Measurements from ENCODE around the gene PATZ1.
"Not testable (repeated sequence)": the region's sequence is repeated elsewhere in the genome, so short reads cannot be mapped to it uniquely, and the experiment has no call there.

The PATZ1 gene, protein sequence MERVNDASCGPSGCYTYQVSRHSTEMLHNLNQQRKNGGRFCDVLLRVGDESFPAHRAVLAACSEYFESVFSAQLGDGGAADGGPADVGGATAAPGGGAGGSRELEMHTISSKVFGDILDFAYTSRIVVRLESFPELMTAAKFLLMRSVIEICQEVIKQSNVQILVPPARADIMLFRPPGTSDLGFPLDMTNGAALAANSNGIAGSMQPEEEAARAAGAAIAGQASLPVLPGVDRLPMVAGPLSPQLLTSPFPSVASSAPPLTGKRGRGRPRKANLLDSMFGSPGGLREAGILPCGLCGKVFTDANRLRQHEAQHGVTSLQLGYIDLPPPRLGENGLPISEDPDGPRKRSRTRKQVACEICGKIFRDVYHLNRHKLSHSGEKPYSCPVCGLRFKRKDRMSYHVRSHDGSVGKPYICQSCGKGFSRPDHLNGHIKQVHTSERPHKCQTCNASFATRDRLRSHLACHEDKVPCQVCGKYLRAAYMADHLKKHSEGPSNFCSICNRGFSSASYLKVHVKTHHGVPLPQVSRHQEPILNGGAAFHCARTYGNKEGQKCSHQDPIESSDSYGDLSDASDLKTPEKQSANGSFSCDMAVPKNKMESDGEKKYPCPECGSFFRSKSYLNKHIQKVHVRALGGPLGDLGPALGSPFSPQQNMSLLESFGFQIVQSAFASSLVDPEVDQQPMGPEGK

DNA sequence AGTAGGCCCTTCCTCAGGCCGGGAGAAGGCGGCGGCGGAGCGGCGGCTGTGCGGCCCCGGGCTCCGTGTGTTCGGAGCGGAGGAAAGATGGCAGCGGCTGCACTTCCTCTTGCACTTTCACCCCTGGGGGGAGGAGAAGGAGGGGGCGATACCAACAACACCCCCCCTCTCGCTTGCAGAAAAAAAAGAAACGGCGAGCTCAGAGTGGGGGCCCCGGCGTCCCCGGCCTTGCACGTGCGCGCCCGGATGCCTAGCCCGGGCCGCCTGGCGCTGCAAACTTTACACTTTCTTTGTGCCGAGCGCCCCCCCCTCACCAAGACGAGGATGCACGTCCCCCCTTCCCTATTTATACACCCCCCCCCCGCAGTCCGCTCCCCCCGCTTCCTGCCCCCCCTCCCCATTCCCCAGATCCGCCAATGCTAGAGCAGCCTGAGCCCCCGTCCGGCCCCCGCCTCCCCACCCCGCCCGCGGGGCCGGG lies at the start of gene PATZ1:
TSS of gene PATZ1 (minus strand) at position 92 of the 478 bp plus-strand sequence. CDS start 744 bp downstream, outside the sequence.
- in situ Hi-C loops (cut with HindIII; ENCODE audit: low pct_ligation_motif_present, low pct_unique_long_range_greater_than_20kb, low sequenced_read_pairs) = no loop called here
- DNase-seq = peak; percentile 80

DNA sequence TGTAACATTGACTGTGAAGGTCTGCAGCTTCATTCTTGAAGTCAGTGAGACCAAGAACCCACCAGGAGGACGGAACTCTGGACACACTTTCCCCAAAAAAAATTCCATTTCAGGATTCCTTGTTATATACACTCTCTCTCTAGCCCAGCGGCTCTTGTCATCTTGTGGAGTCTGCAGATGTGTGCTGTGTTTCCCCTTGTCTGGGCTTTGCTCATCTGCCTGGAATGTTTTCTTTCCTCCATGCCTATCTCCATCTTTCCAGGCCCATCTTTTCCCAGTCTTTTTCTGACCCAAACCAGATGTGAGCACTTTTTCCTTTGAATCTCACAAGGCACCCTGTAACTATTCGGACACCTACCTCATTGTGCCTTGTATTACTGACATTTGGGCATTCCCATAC lies 48.2 kb upstream of the PATZ1 start:
- no peak for DNase-seq
- in situ Hi-C loops (cut with HindIII; ENCODE audit: low pct_ligation_motif_present, low pct_unique_long_range_greater_than_20kb, low sequenced_read_pairs) = no loop called here

DNA sequence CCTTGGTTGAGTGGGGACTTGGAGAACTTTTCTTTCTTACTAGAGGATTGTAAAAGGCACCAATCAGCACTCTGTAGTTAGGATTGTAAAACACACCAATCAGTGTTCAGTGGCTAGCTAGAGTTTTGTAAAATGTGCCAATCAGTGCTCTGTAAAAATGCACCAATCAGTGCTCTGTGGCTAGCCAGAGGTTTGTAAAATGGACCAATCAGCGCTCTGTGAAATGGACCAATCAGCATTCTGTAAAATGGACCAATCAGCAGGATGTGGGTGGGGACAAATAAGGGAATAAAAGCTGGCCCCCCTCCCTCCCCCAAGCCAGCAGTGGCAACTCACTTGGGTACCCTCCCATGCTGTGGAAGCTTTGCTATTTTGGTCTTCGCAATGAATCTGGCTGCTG lies 47.7 kb upstream of the PATZ1 start:
- in situ Hi-C loops (cut with HindIII; ENCODE audit: low pct_ligation_motif_present, low pct_unique_long_range_greater_than_20kb, low sequenced_read_pairs) = no loop called here
- DNase-seq = no peak

DNA sequence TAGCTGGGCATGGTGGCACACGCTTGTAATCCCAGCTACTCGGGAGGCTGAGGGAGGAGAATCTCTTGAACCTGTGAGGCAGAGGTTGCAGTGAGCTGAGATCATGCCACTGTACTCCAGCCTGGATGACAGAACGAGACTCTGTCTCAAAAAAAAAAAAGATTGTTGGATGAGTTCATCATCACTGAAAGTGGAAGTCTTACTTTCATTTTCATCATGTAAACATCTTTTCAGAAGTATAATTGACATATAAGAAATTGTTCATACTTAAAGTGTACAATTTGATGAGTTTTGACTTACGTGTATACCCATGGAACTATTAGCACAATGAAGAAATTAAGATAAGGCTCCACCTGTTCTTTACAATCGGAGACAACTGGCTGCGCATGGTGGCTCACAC lies 32.5 kb upstream of the PATZ1 start:
- DNase-seq; in situ Hi-C loops (cut with HindIII; ENCODE audit: low pct_ligation_motif_present, low pct_unique_long_range_greater_than_20kb, low sequenced_read_pairs): not testable (repeated sequence)

DNA sequence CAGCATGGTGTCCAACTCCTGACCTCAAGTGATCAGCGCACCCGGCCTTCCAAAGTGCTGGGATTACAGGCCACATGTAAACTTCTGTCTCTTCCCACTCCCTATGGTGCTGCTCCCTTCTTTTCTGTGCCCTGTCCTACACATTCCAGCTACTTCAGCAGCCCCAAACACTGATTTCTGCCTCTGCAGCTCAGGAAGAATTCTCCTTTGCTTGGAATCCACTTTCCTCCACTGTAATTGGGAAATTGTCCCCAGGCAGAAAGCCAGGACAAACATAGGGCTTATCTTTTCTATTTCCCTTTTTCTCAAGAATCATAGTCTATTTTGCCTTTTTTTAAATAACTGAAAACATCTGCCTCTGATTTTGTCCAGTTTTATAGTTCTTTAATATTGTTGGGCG lies 32.0 kb upstream of the PATZ1 start:
- in situ Hi-C loops (cut with HindIII; ENCODE audit: low pct_ligation_motif_present, low pct_unique_long_range_greater_than_20kb, low sequenced_read_pairs) = no loop called here
- no peak for DNase-seq

DNA sequence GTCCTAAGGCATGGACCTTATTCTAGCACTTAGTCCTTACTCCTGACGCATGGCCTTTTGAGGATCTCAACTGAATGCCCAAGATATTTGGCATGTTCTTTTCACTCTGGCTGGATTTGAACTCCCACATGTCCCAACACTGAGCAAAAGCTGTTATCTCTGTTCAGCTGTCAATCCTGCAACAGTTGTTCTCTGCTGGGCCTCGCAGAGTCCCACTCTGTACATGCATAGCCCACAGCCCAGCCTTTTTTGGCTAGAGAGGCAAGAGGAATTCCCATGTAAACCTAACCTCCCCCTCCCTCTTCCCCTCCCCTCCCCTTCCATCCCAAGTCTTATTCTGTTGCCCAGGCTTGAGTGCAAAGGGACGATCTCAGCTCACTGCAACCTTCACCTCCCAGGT lies 31.5 kb upstream of the PATZ1 start:
- in situ Hi-C loops (cut with HindIII; ENCODE audit: low pct_ligation_motif_present, low pct_unique_long_range_greater_than_20kb, low sequenced_read_pairs) = no loop called here
- DNase-seq = no peak

DNA sequence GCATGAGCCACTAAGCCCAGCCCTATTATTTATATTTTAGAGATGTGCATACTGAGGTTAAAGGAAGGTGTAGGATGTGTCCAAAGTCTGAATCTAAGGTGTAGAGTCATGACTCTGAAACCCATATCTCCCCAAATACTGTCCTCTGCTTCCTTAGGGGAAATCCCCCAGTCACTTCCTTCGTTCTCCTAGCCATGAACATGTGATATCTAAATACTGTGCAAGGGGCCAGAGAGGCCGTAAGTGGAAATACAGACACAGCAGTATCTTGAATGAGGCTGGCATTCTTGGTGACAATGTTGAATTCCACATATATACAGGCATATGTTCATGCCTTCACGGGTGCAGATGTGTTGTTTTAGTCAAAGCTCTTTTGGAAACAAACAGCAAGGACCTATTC lies 21.3 kb upstream of the PATZ1 start:
- in situ Hi-C loops (cut with HindIII; ENCODE audit: low pct_ligation_motif_present, low pct_unique_long_range_greater_than_20kb, low sequenced_read_pairs) = no loop called here
- DNase-seq = no peak

DNA sequence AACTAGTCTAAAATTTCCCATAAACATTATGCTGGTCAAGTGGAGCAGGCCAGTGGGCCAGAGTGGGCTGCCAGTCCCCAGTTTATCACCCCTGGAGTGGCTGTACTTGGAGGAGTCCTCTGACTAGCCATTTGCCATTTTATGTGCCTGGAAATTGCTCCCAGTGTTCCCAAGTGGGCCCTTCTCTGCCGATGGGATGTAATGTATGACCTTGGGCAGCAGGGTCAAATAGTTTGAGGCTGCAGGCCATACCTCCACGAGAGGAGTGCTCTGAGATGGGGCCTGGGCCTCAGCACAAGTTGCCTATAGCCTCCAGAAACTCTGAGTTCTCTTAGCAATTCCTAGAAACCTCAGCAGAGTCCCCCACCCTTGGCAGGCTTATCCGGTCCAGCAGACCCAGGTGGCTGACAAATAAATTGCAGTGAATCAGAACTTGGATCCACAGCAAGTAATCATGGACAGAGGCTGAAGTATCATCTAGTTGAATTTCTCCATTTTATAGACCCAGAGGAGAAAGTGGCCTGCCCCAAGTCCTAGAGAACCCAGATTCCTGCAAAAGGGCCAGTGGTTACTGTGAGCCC lies 17.8 kb upstream of the PATZ1 start:
- in situ Hi-C loops (cut with HindIII; ENCODE audit: low pct_ligation_motif_present, low pct_unique_long_range_greater_than_20kb, low sequenced_read_pairs) = no loop called here
- no peak for DNase-seq

DNA sequence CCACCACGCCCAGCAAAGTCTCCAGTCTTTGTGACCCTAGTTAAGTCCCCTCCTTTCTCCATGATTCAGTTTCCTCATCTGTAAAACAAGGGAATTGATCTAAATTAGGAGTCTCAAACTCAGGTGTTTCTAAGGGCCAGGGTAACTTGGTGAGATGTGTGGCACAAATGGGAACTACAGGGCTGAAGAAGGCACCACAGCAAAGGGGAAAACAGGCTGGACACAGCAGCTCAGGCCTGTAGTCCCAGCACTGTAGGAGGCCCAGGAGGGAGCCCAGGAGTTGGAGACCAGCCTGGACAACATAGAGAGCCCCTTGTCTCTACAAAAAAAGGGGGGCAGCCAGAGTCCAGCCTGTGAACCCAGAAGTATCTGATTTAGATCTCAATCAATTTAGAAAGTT lies 15.6 kb upstream of the PATZ1 start:
- DNase-seq = no peak
- in situ Hi-C loops (cut with HindIII; ENCODE audit: low pct_ligation_motif_present, low pct_unique_long_range_greater_than_20kb, low sequenced_read_pairs) = no loop called here

DNA sequence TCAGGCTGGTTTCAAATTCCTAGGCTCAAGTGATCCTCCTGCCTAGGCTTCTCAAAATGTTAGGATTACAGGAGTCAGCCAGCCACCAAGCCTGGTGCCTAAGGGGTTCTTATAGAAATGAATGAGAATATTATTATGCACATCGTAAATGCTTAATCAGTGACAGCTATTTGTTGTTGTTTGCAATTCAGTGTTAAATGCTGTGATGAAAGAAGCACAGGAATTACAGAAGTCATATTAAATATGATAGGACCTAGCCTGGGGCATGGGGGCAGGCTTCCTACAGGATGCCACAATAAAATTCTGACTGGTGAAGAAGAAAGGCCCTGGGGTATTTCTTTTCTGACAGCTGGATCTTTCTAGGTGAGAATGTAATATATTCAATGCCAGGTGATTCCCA lies 13.9 kb upstream of the PATZ1 start:
- DNase-seq = no peak
- in situ Hi-C loops (cut with HindIII; ENCODE audit: low pct_ligation_motif_present, low pct_unique_long_range_greater_than_20kb, low sequenced_read_pairs) = no loop called here

DNA sequence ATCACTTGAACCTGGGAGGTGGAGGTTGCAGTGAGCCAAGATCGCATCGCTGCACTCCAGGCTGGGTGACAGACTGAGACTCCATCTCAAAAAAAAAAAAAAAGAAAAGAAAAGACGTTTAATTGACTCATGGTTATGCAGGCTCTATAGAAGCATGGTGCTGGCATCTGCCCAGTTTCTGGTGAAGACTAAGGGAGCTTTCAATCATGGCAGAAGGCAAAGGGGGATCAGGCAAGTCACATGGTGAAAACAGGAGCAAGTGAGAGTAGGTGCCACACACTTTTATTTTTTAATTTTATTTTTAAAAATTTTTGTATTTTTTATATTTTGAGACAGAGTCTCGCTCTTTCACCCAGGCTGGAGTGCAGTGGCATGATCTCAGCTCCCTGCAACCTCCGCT lies 8.4 kb upstream of the PATZ1 start:
- in situ Hi-C loops (cut with HindIII; ENCODE audit: low pct_ligation_motif_present, low pct_unique_long_range_greater_than_20kb, low sequenced_read_pairs) = no loop called here
- DNase-seq = no peak

DNA sequence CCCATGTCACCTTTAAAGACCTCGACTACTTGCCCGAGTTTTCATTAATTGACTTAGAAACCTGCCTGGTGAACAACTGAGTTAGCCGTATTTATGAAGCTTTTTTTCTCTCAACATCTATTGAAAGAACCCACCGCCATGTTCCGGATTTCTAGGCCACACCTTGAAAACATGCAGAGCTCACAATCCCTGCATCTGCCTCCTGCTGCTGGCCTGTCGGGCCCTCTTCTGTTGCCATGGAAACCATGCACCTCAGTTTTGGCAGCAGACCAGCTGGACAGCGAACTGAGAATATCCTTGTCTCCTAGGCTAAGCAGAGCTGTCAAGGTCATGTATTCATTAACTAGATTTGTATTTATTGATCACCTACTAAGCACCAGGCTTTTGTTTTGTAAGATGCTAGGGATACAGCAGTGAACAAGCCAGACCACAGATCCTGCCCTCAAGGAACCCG lies 4.3 kb upstream of the PATZ1 start:
- DNase-seq = peak; percentile 7

DNA sequence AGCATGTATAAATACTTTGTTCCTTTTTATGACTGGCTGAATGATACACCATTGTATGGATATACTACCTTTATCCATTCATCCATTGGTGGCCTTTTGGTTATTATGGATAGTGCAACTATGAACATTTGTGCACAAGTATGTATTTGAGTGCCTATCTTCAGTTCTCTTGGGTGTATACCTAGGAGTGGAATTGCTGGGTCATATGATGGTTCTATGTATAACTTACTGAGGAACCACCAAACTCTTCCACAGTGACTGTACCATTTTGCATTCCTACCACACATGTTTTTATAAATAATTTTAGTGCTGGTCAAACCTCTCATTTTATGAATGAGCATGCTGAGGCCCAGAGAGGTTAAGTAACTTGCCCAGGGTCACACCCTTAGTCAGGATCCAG lies 3.8 kb upstream of the PATZ1 start:
- in situ Hi-C loops (cut with HindIII; ENCODE audit: low pct_ligation_motif_present, low pct_unique_long_range_greater_than_20kb, low sequenced_read_pairs) = no loop called here
- no peak for DNase-seq

More for the DNA sequence above, 4.3 kb upstream of the PATZ1 start:
- in situ Hi-C loops (cut with HindIII; ENCODE audit: low pct_ligation_motif_present, low pct_unique_long_range_greater_than_20kb, low sequenced_read_pairs) = no loop called here

DNA sequence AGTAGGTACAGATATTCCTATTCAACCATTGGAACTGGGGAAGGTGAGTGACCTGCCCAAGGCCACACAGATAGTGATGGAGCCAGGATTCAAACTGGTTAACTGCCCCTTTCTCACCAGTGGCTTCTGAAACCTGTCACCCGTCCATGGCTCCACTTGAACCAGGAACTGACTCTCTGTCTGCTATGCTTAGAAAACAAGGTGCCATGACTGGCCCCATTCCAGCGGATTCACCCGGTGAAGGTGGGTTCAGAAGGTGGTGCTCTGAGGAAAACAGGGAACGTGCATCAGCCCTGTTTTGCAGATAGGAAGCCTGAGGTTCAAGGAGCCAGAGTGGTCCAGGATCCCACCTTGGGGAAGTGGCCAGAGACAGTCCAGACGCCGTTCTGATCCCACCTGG lies 2.6 kb upstream of the PATZ1 start:
- no peak for DNase-seq
- in situ Hi-C loops (cut with HindIII; ENCODE audit: low pct_ligation_motif_present, low pct_unique_long_range_greater_than_20kb, low sequenced_read_pairs) = no loop called here

DNA sequence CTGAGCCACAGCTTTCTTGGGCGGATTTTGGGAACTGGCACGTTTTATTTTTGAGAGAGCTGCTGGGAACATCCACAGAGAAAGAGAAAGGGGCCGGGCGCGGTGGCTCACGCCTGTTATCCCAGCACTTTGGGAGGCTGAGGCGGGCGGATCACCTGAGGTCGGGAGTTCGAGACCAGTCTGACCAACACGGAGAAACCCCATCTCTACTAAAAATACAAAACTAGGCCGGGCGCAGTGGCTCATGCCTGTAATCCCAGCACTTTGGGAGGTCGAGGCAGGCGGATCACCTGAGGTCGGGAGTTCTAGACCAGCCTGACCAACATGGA lies 1.8 kb upstream of the PATZ1 start:
- DNase-seq; in situ Hi-C loops (cut with HindIII; ENCODE audit: low pct_ligation_motif_present, low pct_unique_long_range_greater_than_20kb, low sequenced_read_pairs): not testable (repeated sequence)

DNA sequence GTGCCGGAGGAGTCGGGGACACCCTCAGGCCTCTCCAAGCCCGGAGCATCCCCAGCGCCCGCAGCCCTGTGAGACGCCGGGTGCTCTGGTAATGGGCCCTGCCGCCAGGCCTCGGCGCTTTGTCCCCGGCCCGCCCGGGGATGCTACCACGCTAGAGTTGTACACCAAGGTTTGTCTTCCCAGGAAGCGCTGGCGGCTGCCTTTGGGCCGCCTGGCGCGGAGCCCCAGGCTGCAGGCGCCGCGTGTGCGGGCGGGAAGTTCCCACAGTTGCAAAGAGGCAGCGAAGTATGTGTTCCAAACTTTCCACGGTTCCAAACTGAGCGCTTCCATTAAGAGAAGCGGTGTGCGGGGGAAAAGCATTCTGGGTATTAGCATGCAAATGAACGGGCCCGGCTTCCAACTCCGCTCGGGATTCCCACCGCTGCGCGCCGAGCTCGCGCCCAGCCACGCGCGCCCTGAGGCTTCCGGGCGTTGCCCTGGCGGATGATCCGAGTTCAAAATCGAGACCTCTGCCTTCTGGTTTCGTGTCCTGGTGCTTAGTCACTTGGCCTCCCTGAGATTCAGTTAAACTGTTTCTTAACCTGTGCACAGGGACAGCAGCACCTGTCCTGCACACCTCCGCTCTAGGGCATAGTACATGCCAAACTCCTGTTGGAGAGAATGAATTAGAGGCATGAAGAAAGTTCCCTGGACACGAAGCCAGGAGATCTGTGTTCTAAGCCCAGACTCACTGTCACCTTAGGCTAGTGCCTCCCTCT lies 1.3 kb upstream of the PATZ1 start:
- in situ Hi-C loops (cut with HindIII; ENCODE audit: low pct_ligation_motif_present, low pct_unique_long_range_greater_than_20kb, low sequenced_read_pairs) = no loop called here
- DNase-seq = peak; percentile 67

DNA sequence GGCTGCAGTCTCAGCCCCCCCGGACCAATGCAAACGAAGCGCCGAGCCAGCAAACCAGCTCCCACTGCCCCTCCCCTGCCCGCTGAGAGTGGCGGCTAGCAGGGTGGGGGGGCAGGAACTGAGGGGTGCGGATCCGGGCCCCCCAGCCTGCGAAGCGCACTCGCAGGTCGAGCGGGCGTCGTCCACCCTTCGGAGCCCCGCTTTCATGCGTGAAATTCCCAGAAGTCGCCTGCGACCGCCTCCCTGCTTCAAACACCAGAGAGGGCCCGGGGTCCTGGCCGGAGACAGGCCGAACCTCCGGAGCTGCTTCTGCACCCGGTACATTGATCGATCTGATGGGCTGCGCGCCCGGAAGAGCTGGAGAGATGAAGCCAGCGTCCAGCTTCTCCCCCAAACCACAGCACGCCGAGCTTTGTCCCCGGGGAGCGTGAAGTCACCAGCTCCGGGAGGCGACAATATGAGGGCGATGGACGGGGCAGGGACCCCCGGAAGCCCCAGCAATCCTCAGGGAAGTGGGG lies 646 bp upstream of the PATZ1 start:
- DNase-seq = peak; percentile 68
- in situ Hi-C loops (cut with HindIII; ENCODE audit: low pct_ligation_motif_present, low pct_unique_long_range_greater_than_20kb, low sequenced_read_pairs) = no loop called here

DNA sequence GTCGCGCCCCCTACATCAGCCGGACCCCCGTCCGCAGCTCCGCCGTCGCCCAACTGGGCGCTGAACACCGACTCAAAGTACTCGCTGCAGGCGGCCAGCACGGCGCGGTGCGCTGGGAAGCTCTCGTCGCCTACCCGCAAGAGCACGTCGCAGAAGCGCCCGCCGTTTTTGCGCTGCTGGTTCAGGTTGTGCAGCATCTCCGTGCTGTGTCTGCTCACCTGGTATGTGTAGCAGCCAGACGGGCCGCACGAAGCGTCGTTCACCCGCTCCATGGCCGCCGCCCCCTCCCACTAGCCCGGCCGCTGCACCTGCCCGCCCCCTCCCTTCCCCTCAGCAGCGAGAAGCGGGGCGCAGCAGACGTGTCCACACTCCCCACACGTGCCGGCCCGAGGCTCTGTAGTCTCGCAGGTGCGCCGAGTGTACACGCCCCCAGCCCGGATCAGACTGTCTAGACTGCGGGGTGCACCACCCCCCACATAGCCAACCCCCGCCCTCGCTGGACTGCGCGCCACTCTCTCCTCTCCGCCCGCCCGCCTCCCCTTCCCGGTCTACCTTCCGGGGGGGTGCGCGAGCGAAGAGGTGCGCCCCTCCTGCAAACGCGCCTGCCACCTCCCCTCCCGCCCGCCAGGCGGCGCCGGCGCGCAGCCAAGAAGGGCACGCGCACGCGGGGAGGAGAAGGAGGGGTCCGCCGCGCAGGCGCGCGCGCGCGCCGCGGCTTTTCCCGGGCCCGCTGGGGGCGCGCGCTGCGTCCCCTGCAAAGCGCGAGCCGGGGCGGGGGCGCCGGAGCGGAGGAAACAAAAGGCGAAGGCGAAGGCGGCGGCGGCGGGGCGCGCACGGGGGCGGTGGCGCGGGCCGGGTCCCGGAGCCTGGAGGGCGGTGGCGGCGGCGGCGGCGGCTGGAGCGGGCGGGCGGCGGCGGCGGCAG lies 553 bp downstream of the PATZ1 start:
- DNase-seq = peak; percentile 84

More for the DNA sequence above, 553 bp downstream of the PATZ1 start:
- in situ Hi-C loops (cut with HindIII; ENCODE audit: low pct_ligation_motif_present, low pct_unique_long_range_greater_than_20kb, low sequenced_read_pairs) = no loop called here
